GM23338 (cell line): ENCODE measurements around the gene CDH12.
"Not testable (repeated sequence)": the region's sequence is repeated elsewhere in the genome, so short reads cannot be mapped to it uniquely, and the experiment has no call there.

Source experiments
- CTCF ChIP-seq, 2 experiments: fragments of 200-600 bp in 1 of 2; sonication (generic) in 1 of 2; conservative IDR thresholded peaks; 2 replicates each; pipeline versions ENCODE4 v1.5.1 to v1.6.1; 2016 to 2017; ENCODE audit warnings: antibody characterized with exemption in 2 of 2, low read depth in 2 of 2, mild to moderate bottlenecking in 2 of 2, moderate library complexity in 1 of 2
- EZH2 ChIP-seq: fragments of 200-600 bp; sonication (generic); IDR thresholded peaks from one replicate; pipeline ENCODE4 v1.8.0; 2017; ENCODE audit warnings: antibody characterized with exemption, mild to moderate bottlenecking, low read depth; ENCODE audit not compliant: unreplicated experiment
- EZH2phosphoT487 ChIP-seq: fragments of 200-600 bp; sonication (generic); IDR thresholded peaks from one replicate; pipeline ENCODE4 v1.8.1; 2018; ENCODE audit warnings: antibody characterized with exemption; ENCODE audit not compliant: unreplicated experiment
- STAT1 ChIP-seq: IDR thresholded peaks from one replicate; pipeline ENCODE4 v1.6.1; 2016; ENCODE audit warnings: antibody characterized with exemption; ENCODE audit not compliant: unreplicated experiment

- not testable (repeated sequence) for TF ChIP-seq CTCF (conservative IDR thresholded peaks at IDR 0.05; ENCODE audit: low read depth in 2 of 2); EZH2; EZH2phosphoT487; STAT1
Measured at GRCh38 chr5:22212254-22212991, 640.7 kb downstream of the CDH12 start.
